ENCODE measurements around the gene P4HA2. TPM values are rescaled to one million over a fixed set of nuclear protein-coding genes. Genes with fewer than 3 reads are reported as not detected.

The P4HA2 gene
- polyA plus RNA-seq, 1 experiment = 435 TPM

DNA sequence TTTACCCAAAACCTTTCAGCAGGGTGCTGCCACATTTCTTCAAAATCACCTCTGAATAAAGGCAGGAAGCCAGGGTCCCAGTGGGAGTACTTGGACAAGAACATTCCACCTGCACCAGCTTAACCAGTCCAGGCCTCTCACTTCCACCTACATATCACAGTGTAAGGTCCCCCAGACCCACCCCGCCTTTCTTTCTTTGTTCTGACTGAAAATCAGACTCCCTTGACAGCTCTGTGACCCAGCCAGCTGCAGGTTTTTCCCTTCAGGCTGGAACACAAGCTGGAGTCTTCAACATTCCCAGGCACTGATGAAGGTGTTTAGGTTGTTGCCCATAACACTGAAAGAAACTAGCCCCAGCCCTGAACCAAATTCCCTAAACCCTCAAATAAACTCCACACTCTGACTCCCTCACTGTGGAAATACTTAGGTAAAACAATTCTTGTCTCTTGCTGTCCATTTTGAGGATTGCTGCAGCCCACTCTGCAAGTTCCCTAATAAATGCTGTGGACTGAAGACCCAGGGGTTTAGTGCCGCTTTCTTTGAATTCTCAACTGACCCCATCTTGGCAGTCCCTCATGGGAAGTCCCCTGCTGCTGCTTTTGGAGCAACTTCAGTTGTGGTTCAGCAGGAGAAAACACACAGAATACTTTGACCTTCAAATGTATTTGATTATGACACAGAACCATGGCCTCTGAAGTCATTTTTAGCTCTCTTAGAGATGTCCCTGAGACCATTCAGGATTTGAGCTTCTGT lies 24.8 kb downstream of the P4HA2 start:
- Histone ChIP-seq H3K36me3 (ENCODE audit: control insufficient read depth, insufficient read depth, low read length) (peaks cover 54% of the 10 kb centered on the region), H3K4me3 (ENCODE audit: low read depth, low read length) (no peak overlapping the region), H3K27me3 (ENCODE audit: control insufficient read depth, insufficient read depth, low read length) (no peaks in the 10 kb centered on the region)
- ChIA-PET POLR2A (no interaction called here), CTCF (interaction anchor here (0.6 to 6.5 kb wide), 6 partner anchors 9 to 350 kb away, joined by 3 to 43 read pairs (median 3); no protein-coding TSS in a partner anchor)
- no peak for DNase-seq (ENCODE audit: low read depth)
- TF ChIP-seq CTCF (IDR thresholded peaks at IDR 0.05; ENCODE audit: insufficient read depth, low read depth, low read length) = no peak

DNA sequence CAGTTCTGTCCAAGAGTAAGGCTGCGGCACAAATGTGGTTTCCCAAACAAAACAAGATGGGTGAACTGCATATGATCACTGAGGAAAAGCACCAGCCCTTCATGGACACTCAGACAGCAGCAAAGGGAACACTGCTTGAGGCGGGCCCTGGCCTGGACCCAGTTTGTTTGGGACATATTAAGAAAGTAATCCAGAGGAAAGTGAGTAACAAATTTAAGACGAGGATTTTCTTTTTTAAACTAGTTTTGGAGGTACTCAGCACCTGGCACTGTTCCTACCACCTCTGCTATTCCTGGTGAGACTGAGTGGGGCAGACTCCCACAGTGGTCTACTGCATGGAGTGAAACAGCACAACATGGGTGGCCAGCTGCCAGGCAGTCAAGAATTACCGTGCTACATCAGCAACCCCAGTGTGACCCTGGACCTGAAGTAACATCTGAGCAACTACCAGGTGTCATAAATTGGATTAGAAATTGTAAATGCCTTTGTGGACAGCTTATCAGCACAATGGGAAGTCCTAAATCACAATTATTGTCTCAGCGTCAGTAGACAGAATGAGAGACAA lies 28.5 kb downstream of the P4HA2 start:
- DNase-seq (ENCODE audit: low read depth) = no peak
- ChIA-PET CTCF (interaction anchor here (1.4 to 6.5 kb wide), 2 partner anchors 9 kb away, joined by 5 to 43 read pairs; no protein-coding TSS in a partner anchor), POLR2A (no interaction called here)
- H3K36me3 ChIP-seq (ENCODE audit: control insufficient read depth, insufficient read depth, low read length) = peaks cover 53% of the 10 kb centered on the region
- no peak for TF ChIP-seq CTCF (IDR thresholded peaks at IDR 0.05; ENCODE audit: insufficient read depth, low read depth, low read length)
- H3K4me3 ChIP-seq (ENCODE audit: low read depth, low read length) = no peak overlapping the region
- no peaks in the 10 kb centered on the region for H3K27me3 ChIP-seq (ENCODE audit: control insufficient read depth, insufficient read depth, low read length)

GRCh38 chr5:132198571-132198970 lies 29.1 kb downstream of the P4HA2 start:
- ChIA-PET POLR2A (no interaction called here), CTCF (interaction anchor here (1.4 kb wide), 1 partner anchor 10 kb away, joined by 5 read pairs; no protein-coding TSS in a partner anchor)
- no peak overlapping the region for H3K4me3 ChIP-seq (ENCODE audit: low read depth, low read length)
- H3K36me3 ChIP-seq (ENCODE audit: control insufficient read depth, insufficient read depth, low read length) = peaks cover 47% of the 10 kb centered on the region
- no peaks in the 10 kb centered on the region for H3K27me3 ChIP-seq (ENCODE audit: control insufficient read depth, insufficient read depth, low read length)
- no peak for TF ChIP-seq CTCF (IDR thresholded peaks at IDR 0.05; ENCODE audit: insufficient read depth, low read depth, low read length)
- no peak for DNase-seq (ENCODE audit: low read depth)

GRCh38 chr5:132195727-132196126 lies 31.9 kb downstream of the P4HA2 start:
- no peak for DNase-seq (ENCODE audit: low read depth)
- H3K4me3 ChIP-seq (ENCODE audit: low read depth, low read length) = no peak overlapping the region
- TF ChIP-seq CTCF (IDR thresholded peaks at IDR 0.05; ENCODE audit: insufficient read depth, low read depth, low read length) = no peak
- peaks cover 44% of the 10 kb centered on the region for H3K36me3 ChIP-seq (ENCODE audit: control insufficient read depth, insufficient read depth, low read length)
- POLR2A ChIA-PET = no interaction called here
- CTCF ChIA-PET = interaction anchor here (1.0 to 2.5 kb wide), 3 partner anchors 42 to 132 kb away, joined by 4 to 8 read pairs (median 7); no protein-coding TSS in a partner anchor
- no peaks in the 10 kb centered on the region for H3K27me3 ChIP-seq (ENCODE audit: control insufficient read depth, insufficient read depth, low read length)

GRCh38 chr5:132193165-132193694 lies 34.4 kb downstream of the P4HA2 start:
- Histone ChIP-seq H3K27me3 (ENCODE audit: control insufficient read depth, insufficient read depth, low read length) (no peaks in the 10 kb centered on the region), H3K36me3 (ENCODE audit: control insufficient read depth, insufficient read depth, low read length) (peaks cover 29% of the 10 kb centered on the region), H3K4me3 (ENCODE audit: low read depth, low read length) (no peak overlapping the region)
- ChIA-PET POLR2A (no interaction called here), CTCF (interaction anchor here (1.0 to 2.5 kb wide), 5 partner anchors 10 to 128 kb away, joined by 3 to 7 read pairs (median 5); no protein-coding TSS in a partner anchor)
- no peak for DNase-seq (ENCODE audit: low read depth)
- no peak for TF ChIP-seq CTCF (IDR thresholded peaks at IDR 0.05; ENCODE audit: insufficient read depth, low read depth, low read length)
